ENCODE results near the gene OSBP2. TPM values are rescaled to one million over a fixed set of nuclear protein-coding genes. Genes with fewer than 3 reads are reported as not detected.

OSBP2 gene
- polyA plus RNA-seq, 1 donor, result 77.2 TPM

DNA sequence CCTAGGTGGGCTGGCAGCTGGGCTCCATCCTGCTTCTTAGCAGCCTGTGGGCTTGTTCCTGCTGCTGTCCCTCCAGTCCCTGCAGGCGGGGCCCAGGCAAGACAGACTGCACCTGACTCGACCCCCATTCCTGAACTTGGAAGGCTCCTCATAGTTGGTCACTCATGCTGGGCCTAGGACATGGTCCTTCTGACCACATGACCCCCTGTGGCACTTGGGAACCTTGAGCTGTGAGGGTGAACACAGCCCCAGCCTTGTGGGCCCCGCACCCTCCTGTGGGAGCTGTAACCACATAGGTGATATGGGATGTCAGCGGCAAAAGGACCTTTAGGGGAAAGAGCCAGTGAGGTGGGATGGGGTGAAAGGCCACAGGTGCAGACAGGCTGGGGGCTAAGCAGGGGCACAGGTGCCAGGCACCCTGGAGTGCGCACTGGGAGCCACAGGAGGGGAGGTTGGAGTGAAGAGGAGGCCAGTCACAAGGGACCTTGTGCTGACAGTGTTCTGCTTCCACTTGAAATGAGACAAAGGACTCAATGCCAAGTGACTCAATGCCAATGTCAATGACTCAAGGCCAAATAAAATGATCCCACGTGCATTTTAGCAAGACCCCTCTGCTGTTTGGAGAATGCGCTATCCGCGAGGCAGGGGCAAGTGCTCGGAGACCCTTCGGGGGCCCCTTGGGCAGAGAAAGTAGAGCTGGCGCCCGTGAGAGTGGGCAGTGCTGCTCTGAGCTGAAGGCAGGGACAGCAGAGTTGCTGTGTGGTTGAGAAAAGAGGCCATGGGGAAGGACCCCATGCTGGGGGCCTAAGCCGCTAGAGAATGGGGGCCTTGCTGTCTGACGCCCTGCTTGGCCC, 183.2 kb downstream of the OSBP2 start:
- H3K36me3 ChIP-seq (ENCODE audit: control insufficient read depth, insufficient read depth, low read length), result no peaks in the 10 kb centered on the region
- H3K4me3 ChIP-seq (ENCODE audit: low read length), result no peak overlapping the region
- no CpG with 5 or more reads among the region's 15 CpGs for WGBS (ENCODE audit: insufficient coverage, low lambda C conversion rate)
- H3K27ac ChIP-seq (ENCODE audit: low read length), result no peak overlapping the region
- H3K27me3 ChIP-seq (ENCODE audit: control insufficient read depth, insufficient read depth, low read length), result no peaks in the 10 kb centered on the region
- peaks cover 47% of the 10 kb centered on the region for H3K4me1 ChIP-seq (ENCODE audit: control insufficient read depth, insufficient read depth, low read length)
- DNase-seq, result no peak
- no peaks in the 10 kb centered on the region for H3K9me3 ChIP-seq (ENCODE audit: control insufficient read depth, low read depth, low read length)

DNA sequence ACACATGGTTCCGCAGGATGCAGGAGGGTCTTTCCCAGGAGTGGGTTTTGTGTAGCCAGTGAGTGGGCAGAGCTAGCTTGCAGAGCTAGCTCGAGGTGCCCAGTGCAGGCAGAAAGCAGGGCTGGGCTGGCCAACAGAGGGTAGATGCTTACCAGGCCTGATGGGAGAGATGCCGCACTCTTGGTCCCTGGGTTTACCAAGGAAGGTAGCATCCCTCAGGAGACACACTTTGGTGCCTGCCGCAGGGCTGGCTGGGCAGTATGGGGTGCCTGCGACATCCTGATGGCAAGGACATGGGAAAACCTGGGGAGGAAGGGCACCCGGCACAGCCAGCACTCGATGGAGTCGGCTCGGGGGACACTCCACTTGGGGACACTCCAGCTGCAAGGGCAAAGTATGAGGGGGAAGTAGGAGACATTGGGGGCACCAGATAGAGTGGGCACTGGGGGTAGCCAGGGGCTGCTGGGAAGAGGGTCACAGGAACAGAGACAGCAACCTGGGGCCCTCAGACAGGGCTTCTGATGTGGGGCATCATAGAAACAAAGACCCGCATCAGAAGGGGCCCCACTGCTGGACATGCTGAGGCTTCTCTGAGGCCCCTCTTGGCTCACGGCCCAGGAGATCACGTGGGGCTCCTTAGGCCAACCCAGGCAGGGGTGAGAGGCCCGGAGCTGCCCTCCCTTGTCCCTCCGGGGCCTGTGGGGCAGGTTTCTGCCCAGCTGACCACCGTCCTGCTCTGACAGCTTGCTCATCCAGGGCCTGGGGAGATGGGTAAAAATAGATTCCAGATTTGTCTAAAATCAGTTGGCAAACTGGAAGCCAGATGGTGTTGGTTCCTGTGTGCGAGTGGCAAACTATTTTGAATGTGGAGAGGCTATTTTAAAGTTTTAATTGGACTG, 184.1 kb downstream of the OSBP2 start:
- DNase-seq, result peak; percentile 57 to 84
- Histone ChIP-seq H3K27ac (ENCODE audit: low read length) (peak overlapping the region; percentile 6), H3K36me3 (ENCODE audit: control insufficient read depth, insufficient read depth, low read length) (no peaks in the 10 kb centered on the region), H3K27me3 (ENCODE audit: control insufficient read depth, insufficient read depth, low read length) (no peaks in the 10 kb centered on the region), H3K4me1 (ENCODE audit: control insufficient read depth, insufficient read depth, low read length) (peaks cover 54% of the 10 kb centered on the region), H3K4me3 (ENCODE audit: low read length) (no peak overlapping the region), H3K9me3 (ENCODE audit: control insufficient read depth, low read depth, low read length) (no peaks in the 10 kb centered on the region)
- WGBS (ENCODE audit: insufficient coverage, low lambda C conversion rate), result no CpG with 5 or more reads among the region's 16 CpGs

DNA sequence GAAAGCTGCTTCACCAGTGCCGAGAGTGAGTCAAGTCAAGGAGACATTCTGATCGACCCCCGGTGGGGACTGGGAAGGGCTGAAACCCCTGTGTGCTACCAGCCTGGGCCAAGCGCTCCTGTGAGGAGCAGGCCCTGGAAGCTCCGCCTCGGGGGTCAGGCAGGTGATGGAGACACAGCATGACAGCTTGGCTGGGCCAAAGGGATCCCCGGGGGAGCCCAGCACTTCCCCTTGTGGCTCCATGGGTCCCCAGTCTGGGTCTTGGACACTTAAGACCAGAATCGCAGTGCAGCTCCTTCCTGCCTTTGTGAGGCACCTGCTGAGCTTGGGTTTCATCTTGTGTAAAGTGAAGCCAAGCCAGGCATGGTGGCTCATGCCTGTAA, 184.7 kb downstream of the OSBP2 start:
- Histone ChIP-seq H3K4me3 (ENCODE audit: low read length) (no peak overlapping the region), H3K4me1 (ENCODE audit: control insufficient read depth, insufficient read depth, low read length) (peaks cover 60% of the 10 kb centered on the region), H3K27me3 (ENCODE audit: control insufficient read depth, insufficient read depth, low read length) (no peaks in the 10 kb centered on the region), H3K27ac (ENCODE audit: low read length) (peak overlapping the region; percentile 6), H3K36me3 (ENCODE audit: control insufficient read depth, insufficient read depth, low read length) (peaks cover 4% of the 10 kb centered on the region), H3K9me3 (ENCODE audit: control insufficient read depth, low read depth, low read length) (no peaks in the 10 kb centered on the region)
- no peak for DNase-seq
- WGBS (ENCODE audit: insufficient coverage, low lambda C conversion rate), result no CpG with 5 or more reads among the region's 8 CpGs

DNA sequence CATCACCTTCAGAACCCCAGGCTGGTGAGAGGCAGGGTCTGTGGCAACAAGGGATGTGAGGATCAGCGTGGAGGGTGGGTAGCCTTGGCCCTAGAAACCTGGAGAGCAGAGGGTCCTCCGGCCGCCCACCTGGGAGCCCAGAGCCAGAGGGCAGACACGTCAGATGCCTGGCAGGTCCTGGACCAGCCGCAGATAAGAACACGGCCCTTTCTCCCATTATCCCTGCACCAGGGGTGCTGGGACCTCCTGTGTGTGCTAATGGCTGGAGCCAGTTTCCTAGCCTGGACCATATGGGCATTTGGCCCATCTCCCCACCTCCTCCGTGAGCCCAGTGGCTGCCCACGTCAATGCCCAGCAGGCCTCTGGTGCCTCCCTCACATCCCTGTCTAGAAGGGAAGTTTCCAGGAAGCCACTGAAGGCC, 185.5 kb downstream of the OSBP2 start:
- no peak overlapping the region for H3K27ac ChIP-seq (ENCODE audit: low read length)
- no CpG with 5 or more reads among the region's 8 CpGs for WGBS (ENCODE audit: insufficient coverage, low lambda C conversion rate)
- H3K9me3 ChIP-seq (ENCODE audit: control insufficient read depth, low read depth, low read length), result no peaks in the 10 kb centered on the region
- H3K4me3 ChIP-seq (ENCODE audit: low read length), result no peak overlapping the region
- no peaks in the 10 kb centered on the region for H3K27me3 ChIP-seq (ENCODE audit: control insufficient read depth, insufficient read depth, low read length)
- DNase-seq, result no peak
- H3K4me1 ChIP-seq (ENCODE audit: control insufficient read depth, insufficient read depth, low read length), result peaks cover 64% of the 10 kb centered on the region
- peaks cover 5% of the 10 kb centered on the region for H3K36me3 ChIP-seq (ENCODE audit: control insufficient read depth, insufficient read depth, low read length)

DNA sequence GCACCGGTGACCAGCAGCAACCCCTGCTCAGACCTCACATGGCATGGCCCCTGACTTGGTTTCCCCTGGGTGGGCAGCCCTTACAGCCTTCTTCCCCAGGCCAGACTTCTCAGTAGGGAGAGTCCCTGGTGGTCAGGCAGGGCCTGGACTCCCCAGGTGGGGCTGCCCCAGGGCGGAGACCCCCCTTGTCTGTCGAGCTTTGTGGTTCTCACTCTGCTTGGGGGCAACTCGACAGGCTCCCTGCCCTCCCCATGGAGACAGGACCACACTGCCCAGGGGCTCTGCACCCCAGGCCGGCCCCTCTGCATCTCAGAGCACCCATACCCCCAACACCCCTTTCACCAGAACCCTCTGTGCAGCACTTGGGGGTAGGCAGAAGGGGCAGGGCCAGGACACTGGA, 186.2 kb downstream of the OSBP2 start:
- Histone ChIP-seq H3K4me1 (ENCODE audit: control insufficient read depth, insufficient read depth, low read length) (peaks cover 66% of the 10 kb centered on the region), H3K36me3 (ENCODE audit: control insufficient read depth, insufficient read depth, low read length) (peaks cover 7% of the 10 kb centered on the region), H3K27ac (ENCODE audit: low read length) (peak overlapping the region; percentile 87), H3K4me3 (ENCODE audit: low read length) (no peak overlapping the region), H3K9me3 (ENCODE audit: control insufficient read depth, low read depth, low read length) (no peaks in the 10 kb centered on the region), H3K27me3 (ENCODE audit: control insufficient read depth, insufficient read depth, low read length) (no peaks in the 10 kb centered on the region)
- no CpG with 5 or more reads among the region's 5 CpGs for WGBS (ENCODE audit: insufficient coverage, low lambda C conversion rate)
- DNase-seq, result no peak

DNA sequence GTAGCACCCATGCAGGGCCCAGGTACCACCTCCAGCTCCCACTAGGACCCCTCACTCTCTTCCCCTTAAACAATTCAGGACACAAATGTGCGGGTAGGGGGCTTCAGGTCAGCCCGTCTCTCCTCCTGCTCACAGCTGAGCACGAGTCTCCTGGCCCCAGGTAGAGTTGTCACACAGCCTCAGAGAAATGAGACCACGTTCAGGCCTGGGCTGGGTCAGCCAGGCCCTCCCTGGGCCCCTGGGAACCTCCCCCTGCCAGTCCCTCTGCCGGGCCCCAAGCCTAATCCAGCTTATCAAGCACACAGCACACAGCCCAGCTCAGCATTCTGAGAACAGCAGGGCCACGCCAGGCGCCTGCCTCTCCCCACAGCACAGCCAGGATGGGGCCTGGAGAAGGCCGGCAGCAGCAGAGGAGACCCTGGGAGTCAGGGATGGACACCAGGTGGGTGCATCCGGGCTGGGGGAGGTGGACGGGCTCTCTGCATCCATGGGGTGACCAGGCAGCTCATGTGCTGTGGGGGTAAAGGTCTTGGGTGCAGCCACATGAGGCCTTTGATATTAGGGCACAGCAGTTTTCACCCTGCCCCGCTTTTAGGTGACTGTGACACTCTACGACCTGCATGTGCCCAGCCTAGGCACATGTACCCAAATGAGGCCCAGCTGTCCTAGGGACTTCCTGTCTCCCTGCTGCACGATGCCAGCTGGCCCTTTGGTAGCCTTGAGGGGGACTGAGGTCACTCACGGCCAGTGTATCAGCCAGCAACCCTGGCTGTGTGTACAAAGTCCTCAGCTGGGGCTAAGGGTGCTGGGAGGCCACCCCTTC, 186.9 kb downstream of the OSBP2 start:
- DNase-seq, result peak; percentile 92 to 96
- Histone ChIP-seq H3K4me3 (ENCODE audit: low read length) (peak overlapping the region; percentile 55), H3K36me3 (ENCODE audit: control insufficient read depth, insufficient read depth, low read length) (peaks cover 7% of the 10 kb centered on the region), H3K9me3 (ENCODE audit: control insufficient read depth, low read depth, low read length) (no peaks in the 10 kb centered on the region), H3K27me3 (ENCODE audit: control insufficient read depth, insufficient read depth, low read length) (no peaks in the 10 kb centered on the region), H3K27ac (ENCODE audit: low read length) (peak overlapping the region; percentile 87), H3K4me1 (ENCODE audit: control insufficient read depth, insufficient read depth, low read length) (peaks cover 66% of the 10 kb centered on the region)
- no CpG with 5 or more reads among the region's 14 CpGs for WGBS (ENCODE audit: insufficient coverage, low lambda C conversion rate)

DNA sequence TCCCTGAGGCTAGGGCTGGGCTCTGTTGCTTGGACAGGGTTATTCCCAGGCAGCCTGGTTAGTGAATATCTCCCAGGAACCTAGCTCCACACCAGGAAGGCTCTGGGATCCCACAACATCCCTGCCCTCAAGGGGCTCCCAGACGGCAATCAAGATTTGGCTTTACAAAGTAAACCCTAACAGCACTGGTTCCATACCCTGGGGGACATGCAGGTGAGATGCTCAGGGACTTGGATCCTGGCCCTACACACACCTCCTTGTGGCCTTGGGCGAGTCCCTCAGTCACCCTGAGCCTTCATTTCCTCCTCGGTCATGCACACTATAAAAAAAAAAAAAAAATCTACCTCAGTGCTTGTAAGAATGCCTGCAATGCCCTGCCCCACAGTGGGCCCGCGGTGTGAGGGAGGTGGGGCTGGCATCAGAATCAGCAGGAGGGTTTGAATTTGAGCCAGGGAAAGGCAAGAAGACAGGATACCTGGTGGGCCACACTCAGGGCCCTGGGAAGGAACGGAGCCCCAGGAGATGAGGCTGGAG, 187.6 kb downstream of the OSBP2 start:
- DNase-seq, result no peak
- no peaks in the 10 kb centered on the region for H3K27me3 ChIP-seq (ENCODE audit: control insufficient read depth, insufficient read depth, low read length)
- peaks cover 8% of the 10 kb centered on the region for H3K36me3 ChIP-seq (ENCODE audit: control insufficient read depth, insufficient read depth, low read length)
- H3K27ac ChIP-seq (ENCODE audit: low read length), result peak overlapping the region; percentile 87
- no CpG with 5 or more reads among the region's 6 CpGs for WGBS (ENCODE audit: insufficient coverage, low lambda C conversion rate)
- H3K4me1 ChIP-seq (ENCODE audit: control insufficient read depth, insufficient read depth, low read length), result peaks cover 66% of the 10 kb centered on the region
- peak overlapping the region; percentile 55 for H3K4me3 ChIP-seq (ENCODE audit: low read length)
- no peaks in the 10 kb centered on the region for H3K9me3 ChIP-seq (ENCODE audit: control insufficient read depth, low read depth, low read length)

DNA sequence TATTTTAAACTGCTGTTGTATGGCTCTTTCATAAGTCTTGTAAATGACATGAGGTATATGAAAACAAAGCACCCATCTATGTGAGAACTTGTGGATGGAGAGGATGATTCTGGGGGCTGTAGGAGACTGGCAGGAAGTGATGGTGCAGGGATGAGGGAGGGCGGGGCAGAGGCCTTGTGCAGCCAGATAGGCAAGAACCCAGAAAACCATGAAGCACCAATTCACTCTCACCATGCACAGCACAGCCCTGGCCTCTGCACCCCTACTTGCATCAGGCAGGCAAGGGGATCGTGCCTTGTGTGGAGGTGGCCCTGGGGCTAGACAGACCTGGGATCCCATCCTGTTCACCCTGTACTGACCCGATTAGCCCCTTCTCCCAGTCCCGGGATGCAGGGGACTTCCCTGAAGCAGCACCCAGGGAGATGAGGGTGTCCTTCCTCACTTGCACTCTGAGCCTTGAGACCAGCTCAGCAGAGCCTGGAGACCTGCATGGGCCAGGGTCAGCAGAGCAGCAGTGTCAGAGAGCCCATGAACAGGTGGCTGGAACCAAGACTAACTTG, 188.4 kb downstream of the OSBP2 start:
- no peak for DNase-seq
- no peaks in the 10 kb centered on the region for H3K27me3 ChIP-seq (ENCODE audit: control insufficient read depth, insufficient read depth, low read length)
- H3K4me3 ChIP-seq (ENCODE audit: low read length), result peak overlapping the region; percentile 55
- H3K36me3 ChIP-seq (ENCODE audit: control insufficient read depth, insufficient read depth, low read length), result peaks cover 16% of the 10 kb centered on the region
- no CpG with 5 or more reads among the region's 4 CpGs for WGBS (ENCODE audit: insufficient coverage, low lambda C conversion rate)
- peak overlapping the region; percentile 87 for H3K27ac ChIP-seq (ENCODE audit: low read length)
- H3K4me1 ChIP-seq (ENCODE audit: control insufficient read depth, insufficient read depth, low read length), result peaks cover 68% of the 10 kb centered on the region
- no peaks in the 10 kb centered on the region for H3K9me3 ChIP-seq (ENCODE audit: control insufficient read depth, low read depth, low read length)

DNA sequence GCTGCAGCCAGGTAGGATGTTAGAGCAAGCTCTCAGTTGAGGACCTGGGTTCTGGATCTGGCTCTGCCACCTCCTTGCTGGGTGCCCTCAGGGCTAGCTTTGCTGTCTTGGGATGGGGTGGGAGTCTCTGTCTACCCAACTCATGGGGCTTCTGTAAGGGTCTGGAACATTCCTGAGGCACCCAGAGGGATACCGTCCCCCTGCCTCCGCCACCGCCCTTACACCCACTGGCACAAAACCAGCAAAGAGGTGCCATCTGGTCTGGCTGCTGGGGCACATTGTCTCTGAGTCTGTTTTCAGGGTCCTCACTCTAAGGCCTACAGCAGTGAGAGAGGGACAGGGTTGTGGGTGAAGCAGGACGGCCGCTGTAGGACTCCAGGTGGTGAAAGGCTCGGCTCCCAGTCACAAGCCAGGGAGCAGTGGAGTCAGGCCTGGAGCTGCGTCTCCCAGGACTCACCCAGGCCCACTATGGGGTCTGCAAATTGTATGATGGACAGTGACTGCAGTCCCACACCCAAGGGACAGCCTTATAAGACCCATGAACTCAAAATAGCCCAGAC, 189.0 kb downstream of the OSBP2 start:
- Histone ChIP-seq H3K9me3 (ENCODE audit: control insufficient read depth, low read depth, low read length) (no peaks in the 10 kb centered on the region), H3K4me3 (ENCODE audit: low read length) (peak overlapping the region; percentile 55), H3K27me3 (ENCODE audit: control insufficient read depth, insufficient read depth, low read length) (no peaks in the 10 kb centered on the region), H3K27ac (ENCODE audit: low read length) (no peak overlapping the region), H3K36me3 (ENCODE audit: control insufficient read depth, insufficient read depth, low read length) (peaks cover 22% of the 10 kb centered on the region), H3K4me1 (ENCODE audit: control insufficient read depth, insufficient read depth, low read length) (peaks cover 63% of the 10 kb centered on the region)
- DNase-seq, result no peak
- no CpG with 5 or more reads among the region's 7 CpGs for WGBS (ENCODE audit: insufficient coverage, low lambda C conversion rate)

Measured in large intestine (tissue), 3 donors.